ENCODE results near the gene FOXI1.
"Not testable (repeated sequence)": the region's sequence is repeated elsewhere in the genome, so short reads cannot be mapped to it uniquely, and the experiment has no call there.

The FOXI1 gene

DNA sequence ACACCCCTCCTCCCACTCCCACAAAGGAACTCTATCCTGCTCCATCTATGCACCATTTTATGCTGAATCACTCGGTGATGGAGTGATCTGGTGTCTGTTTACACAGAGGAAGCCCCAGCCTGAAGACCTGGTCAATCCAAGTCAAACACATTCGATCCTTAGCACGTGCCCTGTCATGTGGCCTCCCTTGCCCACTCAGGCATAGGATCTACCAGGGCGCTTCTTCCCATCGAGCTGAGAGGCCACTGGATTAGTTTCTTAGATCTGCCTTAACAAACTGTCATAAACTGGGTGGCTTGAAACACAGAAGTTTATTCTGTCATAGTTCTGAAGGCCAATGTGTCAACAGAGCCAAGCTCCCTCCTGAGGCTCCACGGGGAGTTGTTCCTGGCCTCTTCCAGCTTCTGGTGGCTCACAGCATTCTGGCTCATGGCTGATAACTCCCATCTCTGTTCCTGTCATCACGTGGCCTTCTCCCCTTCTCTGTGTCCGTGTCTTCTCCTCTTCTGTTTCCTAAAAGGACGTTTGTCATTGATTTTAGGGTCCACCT lies 34.2 kb downstream of the FOXI1 start:
- ATAC-seq: no peak
- TF ChIP-seq CSDC2 (CRISPR knock-in tag; IDR thresholded peaks at IDR 0.05) (no peak), ISL1 (CRISPR knock-in tag; IDR thresholded peaks at IDR 0.05) (no peak), ZFP30 (CRISPR knock-in tag; IDR thresholded peaks at IDR 0.05) (no peak), ZNF8 (CRISPR knock-in tag; IDR thresholded peaks at IDR 0.05) (no peak), ZFP3 (CRISPR knock-in tag; IDR thresholded peaks at IDR 0.05) (no peak), OSR1 (CRISPR knock-in tag; IDR thresholded peaks at IDR 0.05) (no peak), TOX (CRISPR knock-in tag; IDR thresholded peaks at IDR 0.05; ENCODE audit: borderline replicate concordance) (no peak), ZNF70 (CRISPR knock-in tag; IDR thresholded peaks at IDR 0.05) (no peak), ESRRG (CRISPR knock-in tag; IDR thresholded peaks at IDR 0.05) (no peak), SNAI2 (CRISPR knock-in tag; IDR thresholded peaks at IDR 0.05) (no peak), PPARA (CRISPR knock-in tag; IDR thresholded peaks at IDR 0.05; ENCODE audit: borderline replicate concordance) (no peak), RARB (CRISPR knock-in tag; IDR thresholded peaks at IDR 0.05) (no peak), ZC3H10 (CRISPR knock-in tag; IDR thresholded peaks at IDR 0.05) (no peak), ZNF565 (CRISPR knock-in tag; conservative IDR thresholded peaks at IDR 0.05; ENCODE audit: low read depth) (no peak), POU6F1 (CRISPR knock-in tag; IDR thresholded peaks at IDR 0.05; ENCODE audit: borderline replicate concordance, low read depth) (no peak), ARNTL (CRISPR knock-in tag; IDR thresholded peaks at IDR 0.05; ENCODE audit: borderline replicate concordance, low read depth) (no peak), BACH2 (CRISPR knock-in tag; IDR thresholded peaks at IDR 0.05; ENCODE audit: borderline replicate concordance) (no peak)
- TF ChIP-seq, protein P1, sequence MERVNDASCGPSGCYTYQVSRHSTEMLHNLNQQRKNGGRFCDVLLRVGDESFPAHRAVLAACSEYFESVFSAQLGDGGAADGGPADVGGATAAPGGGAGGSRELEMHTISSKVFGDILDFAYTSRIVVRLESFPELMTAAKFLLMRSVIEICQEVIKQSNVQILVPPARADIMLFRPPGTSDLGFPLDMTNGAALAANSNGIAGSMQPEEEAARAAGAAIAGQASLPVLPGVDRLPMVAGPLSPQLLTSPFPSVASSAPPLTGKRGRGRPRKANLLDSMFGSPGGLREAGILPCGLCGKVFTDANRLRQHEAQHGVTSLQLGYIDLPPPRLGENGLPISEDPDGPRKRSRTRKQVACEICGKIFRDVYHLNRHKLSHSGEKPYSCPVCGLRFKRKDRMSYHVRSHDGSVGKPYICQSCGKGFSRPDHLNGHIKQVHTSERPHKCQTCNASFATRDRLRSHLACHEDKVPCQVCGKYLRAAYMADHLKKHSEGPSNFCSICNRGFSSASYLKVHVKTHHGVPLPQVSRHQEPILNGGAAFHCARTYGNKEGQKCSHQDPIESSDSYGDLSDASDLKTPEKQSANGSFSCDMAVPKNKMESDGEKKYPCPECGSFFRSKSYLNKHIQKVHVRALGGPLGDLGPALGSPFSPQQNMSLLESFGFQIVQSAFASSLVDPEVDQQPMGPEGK (CRISPR knock-in tag; IDR thresholded peaks at IDR 0.05; ENCODE audit: borderline replicate concordance): no peak
- TF ChIP-seq, protein P2, sequence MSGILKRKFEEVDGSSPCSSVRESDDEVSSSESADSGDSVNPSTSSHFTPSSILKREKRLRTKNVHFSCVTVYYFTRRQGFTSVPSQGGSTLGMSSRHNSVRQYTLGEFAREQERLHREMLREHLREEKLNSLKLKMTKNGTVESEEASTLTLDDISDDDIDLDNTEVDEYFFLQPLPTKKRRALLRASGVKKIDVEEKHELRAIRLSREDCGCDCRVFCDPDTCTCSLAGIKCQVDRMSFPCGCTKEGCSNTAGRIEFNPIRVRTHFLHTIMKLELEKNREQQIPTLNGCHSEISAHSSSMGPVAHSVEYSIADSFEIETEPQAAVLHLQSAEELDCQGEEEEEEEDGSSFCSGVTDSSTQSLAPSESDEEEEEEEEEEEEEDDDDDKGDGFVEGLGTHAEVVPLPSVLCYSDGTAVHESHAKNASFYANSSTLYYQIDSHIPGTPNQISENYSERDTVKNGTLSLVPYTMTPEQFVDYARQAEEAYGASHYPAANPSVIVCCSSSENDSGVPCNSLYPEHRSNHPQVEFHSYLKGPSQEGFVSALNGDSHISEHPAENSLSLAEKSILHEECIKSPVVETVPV (CRISPR knock-in tag; IDR thresholded peaks at IDR 0.05): no peak
- TF ChIP-seq, protein P3, sequence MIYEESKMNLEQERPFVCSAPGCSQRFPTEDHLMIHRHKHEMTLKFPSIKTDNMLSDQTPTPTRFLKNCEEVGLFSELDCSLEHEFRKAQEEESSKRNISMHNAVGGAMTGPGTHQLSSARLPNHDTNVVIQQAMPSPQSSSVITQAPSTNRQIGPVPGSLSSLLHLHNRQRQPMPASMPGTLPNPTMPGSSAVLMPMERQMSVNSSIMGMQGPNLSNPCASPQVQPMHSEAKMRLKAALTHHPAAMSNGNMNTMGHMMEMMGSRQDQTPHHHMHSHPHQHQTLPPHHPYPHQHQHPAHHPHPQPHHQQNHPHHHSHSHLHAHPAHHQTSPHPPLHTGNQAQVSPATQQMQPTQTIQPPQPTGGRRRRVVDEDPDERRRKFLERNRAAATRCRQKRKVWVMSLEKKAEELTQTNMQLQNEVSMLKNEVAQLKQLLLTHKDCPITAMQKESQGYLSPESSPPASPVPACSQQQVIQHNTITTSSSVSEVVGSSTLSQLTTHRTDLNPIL (CRISPR knock-in tag; IDR thresholded peaks at IDR 0.05; ENCODE audit: low read depth): no peak

GRCh38 chr5:170141196-170141595 lies 35.5 kb downstream of the FOXI1 start:
- ATAC-seq: not testable (repeated sequence)

GRCh38 chr5:170141636-170142035 lies 35.9 kb downstream of the FOXI1 start:
- ATAC-seq: no peak
- TF ChIP-seq POU6F1 (CRISPR knock-in tag; IDR thresholded peaks at IDR 0.05; ENCODE audit: borderline replicate concordance, low read depth) (no peak), TOX (CRISPR knock-in tag; IDR thresholded peaks at IDR 0.05; ENCODE audit: borderline replicate concordance) (no peak), ZFP3 (CRISPR knock-in tag; IDR thresholded peaks at IDR 0.05) (no peak), ESRRG (CRISPR knock-in tag; IDR thresholded peaks at IDR 0.05) (no peak), ZFP30 (CRISPR knock-in tag; IDR thresholded peaks at IDR 0.05) (no peak), GLIS3 (CRISPR knock-in tag; IDR thresholded peaks at IDR 0.05) (no peak), ZNF565 (CRISPR knock-in tag; conservative IDR thresholded peaks at IDR 0.05; ENCODE audit: low read depth) (no peak), TCF4 (CRISPR knock-in tag; IDR thresholded peaks at IDR 0.05; ENCODE audit: borderline replicate concordance) (no peak), PPARA (CRISPR knock-in tag; IDR thresholded peaks at IDR 0.05; ENCODE audit: borderline replicate concordance) (no peak), ZNF70 (CRISPR knock-in tag; IDR thresholded peaks at IDR 0.05) (no peak), ISL1 (CRISPR knock-in tag; IDR thresholded peaks at IDR 0.05) (no peak), ZNF8 (CRISPR knock-in tag; IDR thresholded peaks at IDR 0.05) (no peak), CSDC2 (CRISPR knock-in tag; IDR thresholded peaks at IDR 0.05) (no peak)
- TF ChIP-seq, protein P1 (CRISPR knock-in tag; IDR thresholded peaks at IDR 0.05; ENCODE audit: borderline replicate concordance): no peak
- TF ChIP-seq, protein P4, sequence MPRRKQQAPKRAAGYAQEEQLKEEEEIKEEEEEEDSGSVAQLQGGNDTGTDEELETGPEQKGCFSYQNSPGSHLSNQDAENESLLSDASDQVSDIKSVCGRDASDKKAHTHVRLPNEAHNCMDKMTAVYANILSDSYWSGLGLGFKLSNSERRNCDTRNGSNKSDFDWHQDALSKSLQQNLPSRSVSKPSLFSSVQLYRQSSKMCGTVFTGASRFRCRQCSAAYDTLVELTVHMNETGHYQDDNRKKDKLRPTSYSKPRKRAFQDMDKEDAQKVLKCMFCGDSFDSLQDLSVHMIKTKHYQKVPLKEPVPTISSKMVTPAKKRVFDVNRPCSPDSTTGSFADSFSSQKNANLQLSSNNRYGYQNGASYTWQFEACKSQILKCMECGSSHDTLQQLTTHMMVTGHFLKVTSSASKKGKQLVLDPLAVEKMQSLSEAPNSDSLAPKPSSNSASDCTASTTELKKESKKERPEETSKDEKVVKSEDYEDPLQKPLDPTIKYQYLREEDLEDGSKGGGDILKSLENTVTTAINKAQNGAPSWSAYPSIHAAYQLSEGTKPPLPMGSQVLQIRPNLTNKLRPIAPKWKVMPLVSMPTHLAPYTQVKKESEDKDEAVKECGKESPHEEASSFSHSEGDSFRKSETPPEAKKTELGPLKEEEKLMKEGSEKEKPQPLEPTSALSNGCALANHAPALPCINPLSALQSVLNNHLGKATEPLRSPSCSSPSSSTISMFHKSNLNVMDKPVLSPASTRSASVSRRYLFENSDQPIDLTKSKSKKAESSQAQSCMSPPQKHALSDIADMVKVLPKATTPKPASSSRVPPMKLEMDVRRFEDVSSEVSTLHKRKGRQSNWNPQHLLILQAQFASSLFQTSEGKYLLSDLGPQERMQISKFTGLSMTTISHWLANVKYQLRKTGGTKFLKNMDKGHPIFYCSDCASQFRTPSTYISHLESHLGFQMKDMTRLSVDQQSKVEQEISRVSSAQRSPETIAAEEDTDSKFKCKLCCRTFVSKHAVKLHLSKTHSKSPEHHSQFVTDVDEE (CRISPR knock-in tag; IDR thresholded peaks at IDR 0.05): no peak
